Cardiac ventricle fibroblast (primary cell): ENCODE measurements around the gene MEIKIN. TPM values are rescaled to one million over a fixed set of nuclear protein-coding genes. Genes with fewer than 3 reads are reported as not detected.

Experiments used
- total RNA-seq: library from RNA; depleted of rRNA; stranded (reverse); fragments of >200 nt; gene quantifications from 2 replicates; pipeline ENCODE4 v1.2.3, GENCODE V29; 2015

MEIKIN gene
- 0.12 TPM in 1 of 2 replicates, not detected in the other for total RNA-seq

DNA sequence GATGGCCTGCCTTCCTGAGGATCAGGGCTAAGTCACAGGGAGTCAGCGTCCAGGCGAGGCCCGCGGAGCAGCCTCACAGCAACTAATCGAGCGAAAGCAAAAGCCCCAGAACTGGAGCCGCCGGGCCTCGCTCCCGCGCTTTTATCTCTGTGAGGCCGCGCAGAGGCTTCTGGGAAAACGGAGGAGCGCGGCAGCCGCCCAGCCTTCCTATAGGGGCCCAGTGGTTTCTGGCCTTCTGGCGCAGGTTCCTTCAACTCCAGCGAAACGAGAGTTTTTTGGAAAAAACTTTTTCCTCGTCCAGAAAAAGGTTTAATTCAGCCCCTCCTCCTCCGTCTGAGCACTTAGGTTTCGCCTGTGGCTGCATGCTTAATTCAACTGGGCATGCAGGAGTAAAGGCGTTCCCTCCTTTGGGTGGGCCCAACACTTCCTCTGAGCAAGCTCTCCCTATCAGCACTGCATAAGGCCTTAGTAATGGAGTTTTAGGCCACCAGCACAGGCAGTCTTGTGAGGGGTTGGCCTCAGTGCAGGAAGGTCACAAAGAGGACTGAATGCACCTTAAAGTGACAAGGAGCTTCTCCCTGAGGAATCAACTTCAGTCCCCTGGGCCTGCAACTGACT, at the start of gene MEIKIN:
MEIKIN (minus strand) TSS at position 113 of the 618 bp plus-strand sequence. CDS start 158 bp downstream, outside the sequence.

GRCh38 chr5:131796793-131797693, 148.4 kb downstream of the MEIKIN start, which contains the start of gene FNIP1:
FNIP1 (minus strand) TSS chr5:131797017; CDS start chr5:131796921, 96 bp downstream.

Other genes with a start within 250 kb of the MEIKIN start
- gene FNIP1, start 148.6 kb downstream of the MEIKIN start, total RNA-seq, result 26.2 and 31.1 TPM in 2 replicates
- not detected in 2 replicates for gene ACSL6, start 66.0 kb upstream of the MEIKIN start, total RNA-seq
- not detected in 2 replicates for gene IL3, start 115.0 kb upstream of the MEIKIN start, total RNA-seq
- gene CSF2, start 128.1 kb upstream of the MEIKIN start, total RNA-seq, result not detected in 2 replicates